Activated T-helper 1 cell treated with anti-CD3 and anti-CD28 coated beads, Interleukin-2, amount 50 U/mL, for 16 hours (primary cell): Measurements from ENCODE around the gene MCEMP1.

Experiments
- DNase-seq, 2 donors: peaks; one replicate each; pipeline ENCODE4 v3.0.0-alpha.2; 2020; ENCODE audit warnings: low read depth in 1 of 2, low spot score in 1 of 2

Gene MCEMP1

GRCh38 chr19:7676854-7677253 lies at the start of gene MCEMP1:
TSS of gene MCEMP1 (plus strand) at chr19:7677090. CDS start at chr19:7677121, 31 bp downstream.
- no peak for DNase-seq

- no peak for DNase-seq
Measured at GRCh38 chr19:7627166-7627565, 49.7 kb upstream of the MCEMP1 start.

GRCh38 chr19:7628589-7629311 lies 48.1 kb upstream of the MCEMP1 start:
- no peak for DNase-seq

- DNase-seq = peak; percentile 91
Measured at GRCh38 chr19:7629347-7630054, 47.4 kb upstream of the MCEMP1 start, which contains the start of the genes PET100 and XAB2. TSS of gene PET100 (plus strand) at chr19:7629793. CDS start at chr19:7629834, 41 bp downstream. TSS of gene XAB2 (minus strand) at chr19:7629545. CDS start at chr19:7629527, 18 bp downstream.

GRCh38 chr19:7631577-7631976 lies 45.3 kb upstream of the MCEMP1 start:
- DNase-seq = no peak

- no peak for DNase-seq
Measured at GRCh38 chr19:7632340-7633203, 44.3 kb upstream of the MCEMP1 start.

- DNase-seq = no peak
Measured at GRCh38 chr19:7633698-7634097, 43.2 kb upstream of the MCEMP1 start, which contains the start of gene PCP2. TSS of gene PCP2 (minus strand) at chr19:7633719. CDS start at chr19:7633457, 262 bp downstream.

- no peak for DNase-seq
Measured at GRCh38 chr19:7635670-7636069, 41.2 kb upstream of the MCEMP1 start.

- DNase-seq = no peak
Measured at GRCh38 chr19:7636317-7636690, 40.6 kb upstream of the MCEMP1 start.

GRCh38 chr19:7636691-7637373 lies 40.1 kb upstream of the MCEMP1 start, which contains the start of gene STXBP2:
TSS of gene STXBP2 (plus strand) at chr19:7637110. CDS start at chr19:7637150, 40 bp downstream.
- peak; percentile 92 to 93 for DNase-seq

GRCh38 chr19:7637374-7638256 lies 39.3 kb upstream of the MCEMP1 start:
- DNase-seq = no peak

- DNase-seq = no peak
Measured at GRCh38 chr19:7638802-7639465, 38.0 kb upstream of the MCEMP1 start.

GRCh38 chr19:7639863-7640348 lies 37.0 kb upstream of the MCEMP1 start:
- DNase-seq = no peak

GRCh38 chr19:7640803-7641202 lies 36.1 kb upstream of the MCEMP1 start:
- DNase-seq = no peak

GRCh38 chr19:7641290-7642276 lies 35.3 kb upstream of the MCEMP1 start:
- DNase-seq = no peak

GRCh38 chr19:7642295-7643030 lies 34.4 kb upstream of the MCEMP1 start:
- DNase-seq = no peak

- no peak for DNase-seq
Measured at GRCh38 chr19:7643031-7643415, 33.9 kb upstream of the MCEMP1 start.
